HG02938 (cell line): ENCODE results near the gene TMEM120A.
A peak's percentile ranks its signal among the peaks of the same experiment; 100 is the strongest.
"Not testable (repeated sequence)": the region's sequence is repeated elsewhere in the genome, so short reads cannot be mapped to it uniquely, and the experiment has no call there.

Experiments used
- ATAC-seq: cut with Tn5 transposase; IDR thresholded peaks from one replicate; pipeline ENCODE4 v1.9.1; 2021; ENCODE audit warnings: mild to moderate bottlenecking, moderate library complexity; ENCODE audit not compliant: unreplicated experiment

The TMEM120A gene

DNA sequence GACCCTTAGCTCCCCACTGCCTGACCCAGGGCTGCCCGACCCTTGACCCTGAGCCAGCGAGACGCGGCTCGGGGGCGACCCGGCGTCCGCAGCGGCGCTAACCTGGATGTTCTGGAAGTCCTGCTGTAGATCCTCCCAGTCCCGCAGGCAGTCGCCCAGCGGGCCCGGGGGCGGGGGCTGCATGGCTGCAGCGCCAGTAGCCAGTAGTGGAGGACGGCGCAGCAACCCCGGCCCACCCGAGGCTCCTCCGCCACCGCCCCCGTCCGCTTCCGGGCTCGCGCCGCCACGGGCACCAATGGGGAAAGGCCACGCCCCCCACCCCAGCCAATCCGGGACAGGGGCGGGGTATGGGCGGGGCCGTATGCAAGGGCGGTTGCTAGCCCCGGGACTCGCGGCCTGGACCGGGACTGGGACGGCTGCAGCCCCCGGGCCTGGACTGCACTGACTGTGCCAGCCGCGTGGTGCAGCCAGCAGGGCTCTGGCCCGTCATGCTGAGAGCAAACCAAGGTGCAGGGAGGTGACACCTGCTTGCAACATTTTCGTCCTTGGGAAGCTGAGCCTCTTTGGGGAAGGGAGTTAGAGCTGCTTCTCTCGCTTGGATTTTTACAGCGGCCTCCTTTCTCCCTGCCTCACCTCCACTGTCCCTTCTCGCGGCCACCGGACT lies at the start of gene TMEM120A:
Gene TMEM120A, minus strand, starts transcription at position 208 of the 664 bp plus-strand sequence. Its CDS starts 25 bp downstream, at position 183.
- peak; percentile 83 for ATAC-seq

DNA sequence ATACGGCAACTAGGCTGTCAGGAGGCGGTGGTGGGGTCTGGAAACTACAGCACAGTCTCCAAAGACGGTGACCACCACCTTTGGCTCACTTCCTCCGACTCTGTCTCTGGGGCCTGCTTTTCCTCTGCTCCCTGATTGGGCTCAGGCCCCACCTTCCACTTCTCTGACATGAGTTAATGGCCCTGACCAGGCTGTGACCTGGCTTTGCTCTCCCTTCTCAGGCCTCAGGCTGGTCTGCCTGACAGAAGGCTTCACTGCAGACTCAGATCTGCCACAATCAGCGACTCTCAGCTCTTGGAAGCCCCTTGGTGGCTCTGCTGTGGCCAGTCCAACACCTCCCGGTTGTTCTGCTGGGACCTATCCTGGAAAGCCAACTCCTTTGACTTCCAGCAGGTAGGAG lies 45.7 kb upstream of the TMEM120A start:
- ATAC-seq = no peak

DNA sequence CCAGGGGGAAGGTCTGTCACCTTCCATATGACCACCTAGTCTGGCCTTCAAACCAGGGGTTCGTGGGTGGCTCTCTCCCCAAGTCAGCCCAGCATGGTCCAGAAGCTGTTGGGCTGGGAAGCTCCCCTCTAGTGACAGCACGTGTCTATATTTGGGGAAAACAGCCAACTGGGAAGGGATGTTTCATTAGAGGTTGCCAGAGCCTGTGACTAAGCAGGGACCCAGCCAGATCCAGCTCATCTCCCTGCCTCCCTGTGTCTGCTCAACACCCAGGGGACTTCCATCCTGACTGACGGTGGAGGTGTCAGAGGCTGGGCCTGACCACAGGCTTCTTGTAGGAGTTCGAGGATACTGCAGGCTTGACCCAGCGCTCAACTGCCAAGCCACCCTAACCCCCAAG lies 42.9 kb upstream of the TMEM120A start:
- ATAC-seq = no peak

DNA sequence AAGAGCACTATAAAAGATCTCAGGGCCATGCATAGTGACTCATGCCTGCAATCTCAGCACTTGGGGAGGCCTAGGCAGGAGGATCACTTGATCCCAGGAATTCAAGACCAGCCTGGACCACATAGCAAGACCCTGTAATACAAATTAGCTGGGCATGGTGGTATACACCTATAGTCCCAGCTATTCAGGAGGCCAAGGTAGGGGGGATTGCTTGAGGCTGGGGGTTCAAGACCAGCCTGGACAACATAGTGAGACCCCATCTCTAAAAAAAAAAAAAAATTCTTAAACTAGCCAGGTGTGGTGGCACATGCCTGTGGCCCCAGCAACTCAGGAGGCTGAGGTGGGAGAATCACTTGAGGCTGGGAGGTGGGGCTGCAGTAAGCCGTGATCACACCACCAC lies 37.6 kb upstream of the TMEM120A start:
- ATAC-seq = no peak

DNA sequence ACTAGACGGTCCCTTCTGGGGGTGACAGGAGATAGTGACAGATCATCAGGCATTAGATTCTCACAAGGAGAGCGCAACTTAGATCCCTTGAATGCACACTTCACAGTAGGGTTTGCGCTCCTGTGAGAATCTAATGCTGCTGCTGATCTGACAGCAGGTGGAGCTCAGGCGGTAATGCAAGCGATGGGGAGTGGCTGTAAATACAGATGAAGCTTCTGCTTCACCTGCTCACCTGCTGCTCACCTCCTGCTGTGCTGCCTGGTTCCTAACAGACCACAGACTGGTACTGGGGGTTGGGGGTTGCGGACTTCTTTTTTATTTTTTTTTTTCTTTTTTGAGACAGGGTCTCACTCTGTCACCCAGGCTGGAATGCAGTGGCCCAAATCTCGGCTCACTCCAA lies 35.3 kb upstream of the TMEM120A start:
- ATAC-seq = not testable (repeated sequence)

DNA sequence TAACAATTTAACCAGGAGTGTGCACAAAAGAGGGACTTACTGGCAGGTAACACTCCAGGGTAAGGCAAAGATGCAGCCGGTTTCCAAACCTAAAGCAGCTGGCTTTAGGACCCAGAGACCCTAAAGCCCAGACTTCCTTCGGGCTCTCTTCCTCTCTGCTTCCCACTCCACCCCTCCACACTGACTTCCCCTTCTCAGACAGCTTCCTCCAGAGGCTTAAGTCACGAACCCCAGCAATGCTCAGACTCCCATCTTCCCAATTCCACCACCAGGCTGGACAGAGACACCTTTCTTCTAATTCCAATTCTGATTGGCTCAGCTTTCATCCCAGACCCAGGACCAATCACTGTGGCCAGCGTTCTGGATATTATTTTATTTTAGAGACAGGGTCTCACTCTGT lies 28.6 kb upstream of the TMEM120A start:
- no peak for ATAC-seq

DNA sequence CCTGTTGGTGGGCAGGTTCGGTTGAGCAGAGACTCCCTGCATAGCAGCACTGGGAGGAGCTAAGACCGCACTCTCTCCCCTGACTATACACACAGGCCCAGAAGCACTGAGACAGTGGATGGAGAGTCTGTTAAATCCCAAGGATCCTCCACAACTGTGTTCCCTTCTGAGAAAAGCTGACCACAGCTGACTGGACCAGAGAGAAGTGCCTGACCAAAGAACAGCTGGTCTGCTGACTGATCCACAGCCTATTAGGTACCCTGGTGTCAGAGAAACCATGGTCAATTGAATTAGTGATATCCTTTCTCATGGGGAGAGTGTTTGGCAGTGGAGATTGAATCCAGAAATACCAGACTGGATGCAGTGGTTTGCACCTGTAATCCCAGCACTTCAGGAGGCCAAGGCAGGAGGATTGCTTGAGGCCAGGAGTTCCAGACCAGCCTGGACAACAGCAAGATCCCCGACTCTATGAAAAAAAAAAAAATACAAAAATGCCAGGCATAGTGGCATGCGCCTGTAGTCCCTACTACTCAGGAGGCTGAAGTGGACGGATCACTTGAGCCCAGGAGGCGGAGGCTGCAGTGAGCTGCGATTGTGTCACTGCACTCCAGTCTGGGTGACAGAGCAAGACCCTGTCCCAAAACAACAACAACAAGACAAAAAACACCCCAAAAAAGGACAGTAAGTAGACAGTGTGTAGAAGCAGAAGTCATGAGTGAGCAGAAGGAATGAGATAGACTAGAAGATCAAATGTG lies 27.8 kb upstream of the TMEM120A start:
- ATAC-seq = no peak

DNA sequence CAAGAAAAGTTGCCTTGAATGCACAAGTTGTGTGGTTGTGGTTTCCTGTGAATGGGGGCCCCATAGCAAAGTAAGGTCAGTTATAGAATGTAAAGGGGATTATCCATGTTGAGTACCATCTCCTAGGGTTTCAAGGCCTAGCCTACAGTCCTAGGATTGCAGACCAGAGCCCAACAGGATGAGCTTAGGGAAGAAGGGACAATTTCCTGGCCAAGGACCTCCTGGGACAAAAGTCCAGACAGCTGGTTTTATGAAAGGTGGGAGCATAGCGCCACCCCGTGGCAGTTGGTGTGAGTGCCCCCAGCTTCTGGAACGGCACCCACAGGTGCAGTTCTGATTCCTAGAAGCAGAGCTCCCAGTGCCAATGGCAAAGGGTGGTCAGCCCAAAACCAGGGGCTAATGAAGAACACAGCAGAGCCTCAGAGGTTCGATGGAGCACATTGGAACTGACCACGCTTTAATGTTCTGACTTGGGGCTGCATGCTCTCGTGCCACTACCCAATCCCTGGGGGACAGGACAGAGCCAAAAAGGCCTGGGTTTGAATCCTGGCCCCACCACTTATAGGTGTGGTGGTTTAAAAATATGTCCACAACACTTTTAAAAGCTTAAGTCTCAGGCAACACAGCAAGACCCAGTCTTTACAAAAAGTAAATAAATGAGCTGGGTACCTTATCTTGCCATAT lies 25.8 kb upstream of the TMEM120A start:
- no peak for ATAC-seq

DNA sequence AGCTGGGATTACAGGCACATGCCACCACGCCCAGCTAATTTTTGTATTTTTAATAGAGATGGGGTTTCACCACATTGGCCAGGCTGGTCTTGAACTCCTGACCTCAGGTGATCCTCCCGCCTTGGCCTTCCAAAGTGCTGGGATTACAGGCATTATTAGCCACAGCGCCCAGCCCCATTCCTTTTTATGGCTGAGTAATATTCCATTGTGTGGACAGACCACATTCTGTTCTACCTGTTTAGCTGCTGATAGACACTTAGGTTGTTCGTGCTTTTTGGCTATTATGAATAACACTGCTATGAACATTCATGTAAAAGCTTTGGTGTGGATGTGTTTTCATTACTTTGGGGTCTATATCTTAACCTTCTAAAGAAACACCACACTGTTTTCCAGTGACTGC lies 24.1 kb upstream of the TMEM120A start:
- ATAC-seq = not testable (repeated sequence)

DNA sequence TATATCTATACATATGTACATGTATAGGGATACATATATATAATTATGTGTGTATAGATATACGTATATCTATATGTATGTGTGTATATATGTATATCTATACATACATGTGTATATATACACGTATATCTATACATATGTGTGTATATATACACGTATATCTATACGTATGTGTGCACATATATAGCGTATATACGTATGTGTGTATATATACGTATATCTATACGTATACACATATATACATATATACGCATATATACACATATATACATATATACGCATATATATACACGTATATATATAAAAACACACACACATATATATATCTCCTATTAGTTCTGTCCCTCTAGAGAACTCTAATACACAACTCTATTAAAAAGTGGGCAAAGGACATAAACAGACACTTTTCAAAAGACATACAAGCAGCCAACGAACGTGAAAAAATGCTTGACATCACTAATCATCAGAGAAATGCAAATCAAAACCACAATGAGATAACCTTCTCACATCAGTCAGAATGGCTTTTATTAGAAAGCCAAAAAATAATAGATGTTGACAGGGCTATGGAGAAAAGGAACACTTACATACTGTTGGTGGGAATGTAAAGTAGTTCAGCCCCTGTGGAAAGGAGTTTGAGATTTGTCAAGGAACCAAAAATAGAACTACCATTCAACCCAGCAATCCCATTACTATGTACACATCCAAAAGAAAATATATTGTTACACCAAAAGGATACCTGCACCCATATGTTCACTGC lies 22.0 kb upstream of the TMEM120A start:
- ATAC-seq = no peak

DNA sequence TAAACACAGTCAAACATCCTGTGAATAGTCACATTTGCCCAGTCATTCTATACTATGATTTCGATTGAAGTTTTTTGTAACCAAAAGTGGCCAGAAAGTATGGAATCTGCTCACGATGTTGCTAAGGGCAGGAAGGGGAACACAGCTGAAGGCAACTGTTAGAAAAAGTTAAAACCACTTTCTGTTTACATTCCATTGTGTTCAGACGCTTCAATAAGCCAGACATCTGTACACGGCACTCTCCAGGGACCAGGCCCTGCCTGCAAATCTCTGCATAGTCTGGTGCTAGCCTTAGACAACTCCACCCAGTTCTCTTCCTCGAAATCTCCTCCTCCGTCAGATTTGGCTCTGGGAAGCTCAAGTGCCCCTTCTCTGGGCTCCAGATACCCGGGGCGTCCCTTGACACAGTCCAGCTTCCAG lies 17.1 kb upstream of the TMEM120A start:
- no peak for ATAC-seq

DNA sequence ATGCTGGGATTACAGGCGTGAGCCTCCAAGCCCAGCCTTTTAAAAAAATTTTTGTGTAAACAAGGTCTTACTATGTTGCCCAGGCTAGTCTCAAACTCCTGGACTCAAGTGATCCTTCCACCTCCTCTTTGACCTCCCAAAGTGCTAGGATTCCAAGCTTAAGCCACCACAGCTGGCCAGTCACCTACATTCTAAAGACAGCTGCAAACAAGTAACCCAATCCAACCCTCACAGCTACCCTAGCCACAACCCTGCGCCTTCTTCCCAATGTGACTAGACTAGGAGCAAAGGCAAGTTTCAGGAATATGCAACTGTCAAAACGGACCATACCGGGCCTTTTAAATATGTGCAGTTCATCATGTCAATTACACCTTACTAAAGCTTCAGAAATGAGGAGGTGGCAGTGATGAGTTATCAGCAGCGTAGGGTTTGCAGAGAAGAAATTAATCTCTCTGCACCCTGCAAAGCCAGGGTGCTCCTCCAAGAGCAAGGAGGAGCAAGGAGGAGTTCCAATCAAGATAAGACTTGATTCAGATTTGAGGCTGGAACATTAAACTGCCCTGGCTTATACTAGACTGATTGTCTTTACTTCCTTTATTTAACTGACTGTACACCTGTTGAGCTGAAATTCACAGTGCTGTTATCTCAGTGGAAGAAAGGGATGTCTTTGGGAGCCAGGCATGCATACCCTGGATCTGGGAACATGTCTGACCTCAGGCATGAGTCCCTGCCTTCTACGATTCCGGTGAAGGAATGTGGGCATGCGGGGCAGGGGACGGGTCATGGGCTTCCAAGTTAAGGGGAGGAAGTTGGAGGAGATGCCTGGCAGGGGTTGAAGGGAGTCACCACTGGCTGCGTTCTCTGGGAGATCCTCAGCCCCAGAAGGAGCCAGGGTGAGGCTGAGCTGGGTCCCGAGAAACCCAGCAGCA lies 15.5 kb upstream of the TMEM120A start:
- ATAC-seq = no peak

DNA sequence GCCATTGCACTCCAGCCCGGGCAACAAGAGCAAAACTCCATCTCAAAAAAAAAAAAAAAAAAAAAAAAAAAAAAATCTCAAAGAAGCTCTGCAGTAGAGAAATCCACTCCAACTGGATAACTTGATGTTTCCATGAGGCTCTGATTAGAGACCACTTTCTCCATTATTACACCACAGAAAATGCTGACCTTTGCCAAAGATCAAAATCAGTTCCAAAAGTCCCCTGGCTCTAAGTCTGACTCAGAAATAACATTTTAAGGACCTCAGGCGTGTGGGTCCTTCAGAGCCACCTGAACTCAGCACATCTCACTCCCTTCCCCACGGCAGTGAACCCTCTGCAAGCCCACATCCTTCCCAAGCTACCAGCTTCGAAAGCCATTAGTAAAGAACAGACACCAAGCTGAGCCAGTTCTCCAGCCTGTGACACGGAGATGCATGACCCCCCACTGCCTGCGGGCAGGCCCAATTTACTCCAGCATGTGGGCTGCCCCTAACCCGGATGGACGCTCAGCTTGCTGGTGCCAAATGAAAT lies 13.8 kb upstream of the TMEM120A start:
- ATAC-seq = no peak

DNA sequence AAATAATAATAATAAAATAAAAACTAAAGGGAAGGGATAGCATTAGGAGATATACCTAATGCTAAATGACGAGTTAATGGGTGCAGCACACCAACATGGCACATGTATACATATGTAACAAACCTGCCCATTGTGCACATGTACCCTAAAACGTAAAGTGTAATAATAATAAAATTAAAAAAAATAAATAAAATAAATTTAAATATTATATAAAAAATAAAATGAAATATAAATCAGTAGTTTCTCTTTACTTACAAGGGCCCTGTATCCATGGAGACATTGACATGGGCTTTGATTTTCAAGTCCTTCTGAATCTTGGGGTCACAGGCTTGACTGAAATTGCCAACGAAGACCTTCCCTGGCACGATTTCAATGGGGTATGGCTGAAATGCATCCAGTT lies 10.6 kb upstream of the TMEM120A start:
- ATAC-seq = not testable (repeated sequence)

DNA sequence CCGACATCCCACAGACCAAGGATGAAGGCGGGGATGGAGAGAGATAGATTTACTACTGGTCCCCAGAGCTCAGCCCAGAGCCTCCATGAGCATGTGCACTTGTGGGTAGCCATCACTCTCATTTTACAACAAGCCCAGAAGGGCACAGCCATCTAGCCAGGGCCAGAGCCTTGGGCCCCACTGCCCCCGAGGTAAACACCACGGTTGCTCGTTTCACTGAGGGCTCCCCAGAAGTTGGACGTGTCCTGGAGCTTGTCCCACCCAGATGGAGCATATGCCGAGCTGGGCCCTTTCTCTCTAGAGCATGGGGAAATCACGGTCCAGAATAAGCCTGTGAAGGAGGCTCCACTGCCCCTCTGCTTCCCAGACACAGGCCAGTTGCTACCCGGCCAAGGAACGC lies 9.0 kb upstream of the TMEM120A start:
- no peak for ATAC-seq

DNA sequence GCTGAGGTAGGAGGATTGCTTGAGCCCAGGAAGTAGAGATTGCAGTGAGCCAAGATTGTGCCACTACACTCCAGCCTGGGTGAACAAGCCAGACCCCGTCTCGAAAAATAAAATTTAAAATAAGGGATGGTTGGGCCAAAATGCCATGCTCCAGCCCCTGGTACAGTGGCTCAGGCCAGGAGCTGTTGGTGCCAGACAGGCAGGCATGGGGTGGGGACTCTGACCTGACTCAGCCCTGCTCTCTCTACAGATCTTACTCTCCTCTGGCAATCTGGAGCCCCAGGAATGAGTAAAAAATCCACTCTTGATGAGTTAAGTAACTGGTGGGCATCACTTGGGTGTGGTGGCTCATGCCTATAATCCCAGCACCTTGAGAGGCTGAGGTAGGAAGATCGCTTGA lies 8.4 kb upstream of the TMEM120A start:
- no peak for ATAC-seq

DNA sequence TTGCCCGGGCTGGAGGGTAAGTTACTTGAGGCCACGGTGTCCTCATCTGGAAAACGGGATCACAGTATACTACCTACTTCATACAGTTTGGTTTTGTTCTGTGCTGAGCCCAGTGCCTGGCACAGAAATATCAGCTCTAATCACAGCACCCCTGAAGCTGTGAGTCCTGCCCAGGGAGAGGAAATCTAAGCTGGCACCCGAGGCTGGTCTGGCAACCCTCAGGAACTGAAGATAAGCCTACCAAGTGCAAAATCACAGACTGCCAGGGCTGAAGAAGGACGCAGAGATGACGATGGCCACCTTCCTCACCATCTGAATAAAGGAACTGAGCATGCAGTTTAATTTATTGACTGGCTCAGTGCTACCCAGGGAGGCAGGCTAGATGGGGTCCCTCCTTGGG lies 7.7 kb upstream of the TMEM120A start:
- ATAC-seq = no peak

DNA sequence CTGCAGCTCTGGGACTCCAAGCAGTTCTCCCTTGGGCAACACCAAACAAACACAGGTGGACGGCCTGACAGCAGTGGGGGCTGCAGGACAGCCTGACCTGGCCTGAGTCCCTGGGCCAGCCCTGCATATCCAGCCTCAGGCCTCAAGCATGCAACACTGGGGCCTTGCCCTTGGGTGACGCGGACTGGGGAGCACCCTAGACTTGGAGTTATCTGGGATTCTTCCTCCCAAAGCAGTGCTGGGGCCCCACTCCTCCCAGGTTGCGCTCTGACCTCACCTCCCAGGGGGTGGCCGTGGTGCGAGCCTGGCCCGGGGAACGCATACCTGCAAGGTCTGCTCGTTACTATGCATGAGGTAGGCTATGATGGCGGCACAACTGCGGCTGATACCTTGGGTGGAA lies 6.2 kb upstream of the TMEM120A start:
- no peak for ATAC-seq

DNA sequence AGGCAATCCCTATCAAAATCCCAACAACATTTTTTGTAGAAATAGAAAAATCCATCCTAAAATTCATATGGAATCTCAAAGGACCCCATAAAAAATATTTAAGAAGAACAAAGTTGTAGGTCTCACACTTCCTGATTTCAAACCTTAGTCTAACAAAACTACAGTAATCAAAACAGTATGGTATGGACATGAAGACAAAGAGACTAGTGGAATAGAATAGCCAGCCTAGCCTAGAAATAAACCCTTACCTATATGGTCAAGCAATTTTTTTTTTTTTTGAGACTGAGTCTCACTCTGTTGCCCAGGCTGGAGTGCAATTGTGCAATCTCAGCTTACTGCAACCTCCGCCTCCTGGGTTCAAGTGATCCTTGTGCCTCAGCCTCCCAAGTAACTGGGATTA lies 3.6 kb upstream of the TMEM120A start:
- ATAC-seq = no peak

DNA sequence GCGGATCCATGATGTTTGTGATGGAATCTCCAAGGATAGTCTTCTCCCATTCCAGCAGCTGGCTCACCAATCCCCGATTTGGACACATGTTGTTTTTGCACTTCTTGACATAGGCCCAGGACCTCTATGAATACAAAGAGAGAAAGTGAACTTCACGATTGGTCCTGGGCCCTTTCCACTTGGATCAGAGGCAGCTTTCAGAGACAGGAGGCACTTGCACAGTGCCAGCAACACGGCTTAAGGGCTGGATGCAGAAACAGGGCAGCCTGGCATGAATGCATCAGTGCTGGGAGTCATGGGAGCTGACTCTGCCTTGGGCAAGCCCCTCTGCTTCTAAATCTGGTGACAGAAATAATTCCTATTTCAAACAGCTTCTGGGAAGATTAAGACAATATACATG lies 2.1 kb upstream of the TMEM120A start:
- no peak for ATAC-seq
